SK-N-SH (cell line): ENCODE measurements around the gene COL4A3.

Source experiments
- CHD2 ChIP-seq: fragments of 150-350 bp; IDR thresholded peaks from 2 replicates; pipeline ENCODE4 v1.6.1; 2018; ENCODE audit warnings: low read length; ENCODE audit not compliant: partially characterized antibody
- GATA2 ChIP-seq: sonication (generic); formaldehyde crosslinking; IDR thresholded peaks from 2 replicates; pipeline ENCODE4 v1.5.0; 2020; ENCODE audit warnings: mild to moderate bottlenecking, missing genetic modification reagents
- TF ChIP-seq, protein P1 (sequence below): IDR thresholded peaks from 2 replicates; pipeline ENCODE4; 2012
- TF ChIP-seq, protein P2 (sequence below): fragments of 200-600 bp; sonication (generic); IDR thresholded peaks from 2 replicates; pipeline ENCODE4 v1.6.1; 2017; ENCODE audit warnings: antibody characterized with exemption, mild to moderate bottlenecking, moderate library complexity

DNA sequence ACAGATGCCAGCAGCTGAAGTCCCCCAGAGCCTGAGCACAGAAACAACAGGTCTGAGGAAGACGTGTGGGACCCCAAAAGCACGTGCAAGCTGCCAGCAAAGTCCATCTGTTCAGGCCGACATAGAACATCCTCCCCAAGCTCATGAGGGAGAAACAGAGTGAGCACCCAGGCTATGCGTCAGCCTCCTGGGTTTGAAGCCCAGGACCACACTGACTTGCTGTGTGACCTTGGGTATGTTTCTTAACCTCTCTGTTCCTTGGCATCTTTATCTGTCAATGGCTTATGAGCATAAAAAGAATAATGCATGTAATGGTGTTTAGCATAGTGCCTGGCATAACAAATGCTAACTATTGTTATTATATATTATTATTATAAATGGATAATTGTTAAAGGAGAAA, 40.7 kb upstream of the COL4A3 start:
- TF ChIP-seq, protein P1, sequence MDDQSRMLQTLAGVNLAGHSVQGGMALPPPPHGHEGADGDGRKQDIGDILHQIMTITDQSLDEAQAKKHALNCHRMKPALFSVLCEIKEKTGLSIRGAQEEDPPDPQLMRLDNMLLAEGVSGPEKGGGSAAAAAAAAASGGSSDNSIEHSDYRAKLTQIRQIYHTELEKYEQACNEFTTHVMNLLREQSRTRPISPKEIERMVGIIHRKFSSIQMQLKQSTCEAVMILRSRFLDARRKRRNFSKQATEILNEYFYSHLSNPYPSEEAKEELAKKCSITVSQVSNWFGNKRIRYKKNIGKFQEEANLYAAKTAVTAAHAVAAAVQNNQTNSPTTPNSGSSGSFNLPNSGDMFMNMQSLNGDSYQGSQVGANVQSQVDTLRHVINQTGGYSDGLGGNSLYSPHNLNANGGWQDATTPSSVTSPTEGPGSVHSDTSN = no peak
- TF ChIP-seq, protein P2, sequence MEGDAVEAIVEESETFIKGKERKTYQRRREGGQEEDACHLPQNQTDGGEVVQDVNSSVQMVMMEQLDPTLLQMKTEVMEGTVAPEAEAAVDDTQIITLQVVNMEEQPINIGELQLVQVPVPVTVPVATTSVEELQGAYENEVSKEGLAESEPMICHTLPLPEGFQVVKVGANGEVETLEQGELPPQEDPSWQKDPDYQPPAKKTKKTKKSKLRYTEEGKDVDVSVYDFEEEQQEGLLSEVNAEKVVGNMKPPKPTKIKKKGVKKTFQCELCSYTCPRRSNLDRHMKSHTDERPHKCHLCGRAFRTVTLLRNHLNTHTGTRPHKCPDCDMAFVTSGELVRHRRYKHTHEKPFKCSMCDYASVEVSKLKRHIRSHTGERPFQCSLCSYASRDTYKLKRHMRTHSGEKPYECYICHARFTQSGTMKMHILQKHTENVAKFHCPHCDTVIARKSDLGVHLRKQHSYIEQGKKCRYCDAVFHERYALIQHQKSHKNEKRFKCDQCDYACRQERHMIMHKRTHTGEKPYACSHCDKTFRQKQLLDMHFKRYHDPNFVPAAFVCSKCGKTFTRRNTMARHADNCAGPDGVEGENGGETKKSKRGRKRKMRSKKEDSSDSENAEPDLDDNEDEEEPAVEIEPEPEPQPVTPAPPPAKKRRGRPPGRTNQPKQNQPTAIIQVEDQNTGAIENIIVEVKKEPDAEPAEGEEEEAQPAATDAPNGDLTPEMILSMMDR = no peak
- TF ChIP-seq CHD2 (no peak), GATA2 (no peak)
